Fibroblast of peridontal ligament (primary cell): ENCODE results near the gene CCDC24.

Source experiments
- DNase-seq: peaks from one replicate; pipeline ENCODE4 v3.0.0-alpha.2; 2010; ENCODE audit errors: extremely low read depth

Gene CCDC24

GRCh38 chr1:43997295-43997999 lies 6.0 kb downstream of the CCDC24 start:
- no peak for DNase-seq

DNA sequence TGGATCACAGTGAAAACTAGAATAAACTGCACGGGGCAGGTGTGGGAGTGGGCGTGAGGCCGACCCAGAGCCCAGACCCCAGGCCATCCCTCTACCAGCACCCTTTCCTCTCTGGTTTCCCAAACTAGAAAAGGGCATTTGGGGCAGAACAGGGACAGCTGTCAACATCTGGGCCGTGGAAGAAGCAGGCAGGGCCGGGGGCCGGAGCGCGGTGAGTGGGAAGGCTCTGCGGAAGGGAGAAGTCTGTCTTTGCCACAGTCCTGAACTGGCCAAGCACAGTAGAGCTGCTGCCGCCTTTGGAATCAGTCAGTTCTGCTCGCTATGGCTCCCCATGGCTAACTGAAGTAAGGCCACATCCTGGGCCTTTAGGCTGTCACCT lies 6.6 kb downstream of the CCDC24 start:
- no peak for DNase-seq

GRCh38 chr1:43999455-43999854 lies 8.1 kb downstream of the CCDC24 start:
- DNase-seq: no peak

DNA sequence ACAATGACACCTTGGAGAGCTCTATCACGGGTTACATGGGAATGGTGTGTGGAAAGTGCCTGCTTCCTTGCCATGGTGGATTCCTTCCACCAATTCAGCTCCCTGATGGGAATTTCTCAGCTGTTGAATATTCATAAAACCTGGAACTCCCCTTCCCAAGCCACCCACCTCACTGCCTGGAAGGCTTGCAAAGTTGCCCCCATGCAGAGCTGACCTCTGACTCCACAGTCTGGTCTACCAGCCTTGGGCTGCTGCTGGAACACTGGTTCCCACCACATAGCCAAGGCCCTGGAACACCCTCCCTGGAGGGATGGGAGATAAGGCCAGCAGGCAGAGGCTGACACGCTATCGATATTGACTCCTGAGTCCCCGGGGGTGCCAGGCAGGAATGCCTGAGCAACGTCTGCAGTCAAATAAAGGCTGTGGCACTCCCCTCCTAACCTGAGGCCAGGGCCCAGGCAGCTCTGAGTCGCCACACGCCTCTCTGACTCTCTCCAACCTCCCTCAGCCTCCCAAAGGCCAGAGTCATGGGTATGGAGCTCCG lies 8.8 kb downstream of the CCDC24 start:
- DNase-seq: no peak

- no peak for DNase-seq
These were observed 10.8 kb downstream of the CCDC24 start for GRCh38 chr1:44002165-44002564.

DNA sequence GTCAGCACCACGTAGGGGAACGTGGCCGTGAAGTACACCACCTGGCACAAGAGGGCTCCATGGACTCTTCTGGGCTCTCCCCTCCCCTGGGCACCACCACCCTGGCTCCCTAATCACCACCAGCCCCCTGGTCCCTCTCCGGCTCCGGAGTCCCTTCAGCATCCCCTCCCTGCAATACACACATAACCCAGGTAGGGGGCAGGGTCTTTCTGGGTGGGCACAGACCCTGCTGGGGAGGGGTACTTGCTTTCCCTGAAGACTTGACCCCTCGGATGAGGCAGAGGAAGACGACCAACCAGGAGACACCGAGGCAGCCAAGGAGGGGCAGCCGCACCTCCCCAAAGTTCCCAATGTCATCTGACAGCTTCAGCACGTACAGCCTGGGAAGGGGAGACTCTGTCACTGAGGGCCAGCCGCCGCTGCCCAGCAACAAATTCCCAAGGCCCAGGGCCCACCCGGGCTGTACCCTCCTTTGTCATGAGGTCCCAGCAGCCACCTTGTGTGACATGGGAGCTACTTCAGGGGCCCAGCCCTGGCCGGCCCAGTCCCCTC lies 11.3 kb downstream of the CCDC24 start:
- DNase-seq: no peak

DNA sequence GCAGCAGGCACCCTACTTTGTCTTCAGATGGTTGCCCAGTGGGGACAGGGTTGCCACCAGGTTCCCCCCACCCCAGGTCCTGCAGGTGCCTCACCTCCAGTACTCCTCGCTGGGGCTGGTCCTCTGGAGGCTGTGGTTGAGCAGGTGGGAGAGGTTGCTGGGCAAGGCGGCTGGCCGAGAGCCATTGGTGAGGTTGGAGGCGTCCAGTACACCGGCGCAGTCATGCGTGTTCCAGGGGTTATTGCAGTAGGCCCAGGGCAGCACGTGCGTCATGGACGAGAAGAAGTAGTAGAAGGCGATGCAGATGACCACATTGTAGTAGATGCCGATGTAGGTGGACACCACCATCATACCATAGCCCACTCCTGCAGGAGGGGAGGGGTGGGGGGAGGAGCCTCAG lies 16.9 kb downstream of the CCDC24 start:
- no peak for DNase-seq

GRCh38 chr1:44010935-44011471 lies 19.6 kb downstream of the CCDC24 start:
- no peak for DNase-seq

- DNase-seq: no peak
These were observed 21.0 kb downstream of the CCDC24 start for GRCh38 chr1:44012404-44012803.

DNA sequence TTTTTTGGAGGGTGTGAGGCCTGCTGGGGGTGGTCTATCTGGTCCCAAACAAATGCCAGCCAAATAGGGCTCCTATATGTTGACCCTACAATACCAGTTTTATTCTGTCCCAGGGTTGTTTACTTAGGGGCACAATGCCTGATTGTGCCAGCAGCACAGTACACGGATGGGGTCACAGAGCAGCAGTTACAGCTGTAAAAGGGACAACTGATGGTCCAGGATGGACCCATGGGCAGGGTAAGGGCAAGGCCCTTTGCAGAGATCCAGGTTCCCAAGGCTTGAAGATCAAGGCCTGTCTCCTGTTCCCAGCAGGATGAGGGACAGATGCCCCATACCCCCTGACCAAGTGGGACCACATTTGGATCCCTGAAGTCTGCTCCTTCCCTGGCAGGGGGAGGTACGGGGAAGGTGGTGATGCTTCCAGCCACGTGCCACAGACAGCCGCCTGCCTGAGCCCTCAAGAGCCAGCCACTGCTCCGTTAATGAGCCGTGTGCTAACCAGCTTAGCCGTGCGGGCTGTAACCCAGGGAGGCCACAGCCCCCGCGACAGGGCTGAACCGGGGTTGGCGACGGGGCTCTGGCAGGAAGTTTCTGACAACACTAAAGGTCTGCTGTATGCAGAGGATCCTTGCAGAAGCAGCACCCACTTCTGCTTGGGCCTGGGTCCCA lies 21.7 kb downstream of the CCDC24 start:
- DNase-seq: no peak

DNA sequence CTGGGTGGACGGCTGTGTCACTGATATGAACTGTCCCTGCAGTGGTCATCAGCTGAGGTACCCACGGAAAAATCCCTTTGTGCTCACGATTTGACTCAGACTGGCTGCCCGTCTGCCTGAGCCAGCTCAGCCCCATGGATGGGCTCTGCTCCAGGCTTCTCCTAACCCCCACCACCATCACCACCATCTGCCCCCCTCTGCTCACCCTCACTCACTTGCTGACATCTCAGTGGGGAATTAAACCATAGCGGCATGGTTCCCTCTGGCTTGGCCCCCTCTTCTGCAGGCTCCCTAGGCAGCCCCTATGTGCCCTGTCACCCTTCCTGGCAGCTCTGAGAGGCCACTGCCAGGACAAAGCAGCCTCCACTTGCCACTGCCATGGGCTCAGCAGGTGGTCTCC lies 22.6 kb downstream of the CCDC24 start:
- DNase-seq: no peak

- no peak for DNase-seq
These were observed 23.1 kb downstream of the CCDC24 start for GRCh38 chr1:44014365-44015104.

- DNase-seq: no peak
These were observed 23.8 kb downstream of the CCDC24 start for GRCh38 chr1:44015206-44015605.

- DNase-seq: no peak
These were observed 24.9 kb downstream of the CCDC24 start for GRCh38 chr1:44016041-44016889.

DNA sequence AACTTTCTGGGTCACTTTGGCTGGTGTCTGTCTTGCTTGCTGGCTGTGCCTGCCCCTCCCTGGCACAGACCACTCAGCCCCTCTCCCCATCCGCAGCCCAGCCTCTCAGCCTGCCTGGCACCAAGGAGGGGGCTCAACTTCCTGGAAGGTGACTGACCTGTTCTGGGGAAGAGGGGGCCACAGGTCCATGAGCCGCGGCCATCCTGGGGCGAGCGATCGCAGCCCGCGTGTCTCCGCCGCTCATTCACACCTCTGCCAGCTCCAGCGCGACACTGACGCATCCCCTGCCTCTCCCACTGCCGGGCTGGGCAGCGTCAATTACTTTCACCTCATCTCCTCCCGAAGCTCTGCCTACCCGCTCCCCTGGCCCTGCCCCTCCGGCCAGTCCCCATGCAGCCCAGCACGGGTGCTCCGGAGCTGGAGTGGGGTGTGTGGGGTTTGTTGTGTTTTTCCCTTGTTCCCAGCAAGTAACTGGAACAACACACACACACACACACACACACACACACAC lies 25.5 kb downstream of the CCDC24 start:
- DNase-seq: no peak

DNA sequence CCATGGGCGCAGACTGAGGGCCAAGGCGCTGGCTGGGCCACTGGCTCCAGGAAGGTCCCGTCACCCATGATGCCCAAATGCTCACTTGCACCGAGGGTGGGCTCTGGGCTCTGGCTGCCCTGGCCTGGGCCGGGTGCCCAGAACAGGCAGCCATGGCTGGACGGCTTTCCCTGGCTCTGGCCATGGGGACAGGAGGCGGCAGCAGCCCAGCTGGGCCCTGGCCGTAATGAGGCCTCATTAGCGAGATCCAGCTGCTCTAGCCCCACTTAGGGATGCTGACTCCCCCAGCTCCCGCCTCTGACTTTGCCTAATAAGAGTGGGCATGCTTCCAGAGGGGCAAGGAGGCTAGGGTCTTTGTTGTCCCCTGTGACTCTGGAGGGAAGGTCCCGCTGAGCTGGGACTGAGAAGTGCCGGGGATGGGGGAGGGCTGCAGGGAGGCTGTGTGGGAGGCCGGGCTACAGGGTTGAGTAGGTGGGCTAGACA lies 28.1 kb downstream of the CCDC24 start:
- DNase-seq: no peak

DNA sequence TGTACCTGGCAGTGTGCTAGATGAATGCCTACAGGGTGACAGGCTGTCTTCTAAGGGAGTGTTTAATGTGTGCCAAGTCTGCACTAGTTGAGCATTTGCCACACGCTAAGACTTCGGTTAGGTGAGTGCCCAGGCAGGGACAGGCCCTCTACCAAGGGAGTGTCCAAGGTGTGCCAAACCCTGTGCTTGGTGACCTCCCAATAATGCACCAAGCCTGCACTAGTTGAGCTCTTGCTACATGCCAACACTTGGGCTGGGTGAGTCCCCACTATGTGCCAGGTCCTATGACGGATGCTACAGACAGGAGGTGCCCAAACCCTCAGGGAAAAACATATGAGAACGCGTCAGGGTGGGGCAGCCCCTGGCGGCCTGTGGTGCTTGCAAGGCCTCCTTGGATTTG lies 29.1 kb downstream of the CCDC24 start:
- DNase-seq: no peak

- no peak for DNase-seq
These were observed 29.8 kb downstream of the CCDC24 start for GRCh38 chr1:44021156-44021555.

GRCh38 chr1:44021581-44022321 lies 30.4 kb downstream of the CCDC24 start:
- no peak for DNase-seq
